Central memory CD8-positive, alpha-beta T cell (primary cell): ENCODE results near the gene FGF1.

Experiments
- ATAC-seq: fragments of 150-1000 bp; cut with Tn5 transposase; replicated peaks from 2 replicates; pipeline ENCODE4 v1.10.0; 2022; ENCODE audit warnings: mild to moderate bottlenecking, moderate FRiP score, moderate number of reproducible peaks; ENCODE audit not compliant: poor library complexity, severe bottlenecking; ENCODE audit errors: extremely low read depth
- DNase-seq, 2 donors: peaks; one replicate each; pipeline ENCODE4 v3.0.0; 2021; ENCODE audit warnings: low spot score in 2 of 2
- H3K27ac Mint-ChIP-seq: one replicate; pipeline ENCODE4 v1.8.0; 2022; ENCODE audit warnings: low read depth, mild to moderate bottlenecking, moderate library complexity, mixed read lengths
- H3K27me3 Mint-ChIP-seq: one replicate; pipeline ENCODE4 v1.8.0; 2022; ENCODE audit warnings: mixed read lengths
- H3K36me3 Mint-ChIP-seq: one replicate; pipeline ENCODE4 v1.8.0; 2022; ENCODE audit warnings: mild to moderate bottlenecking, moderate library complexity, mixed read lengths; ENCODE audit not compliant: insufficient read depth
- H3K4me1 Mint-ChIP-seq: one replicate; pipeline ENCODE4 v1.8.0; 2022; ENCODE audit warnings: mixed read lengths
- H3K4me3 Mint-ChIP-seq: one replicate; pipeline ENCODE4 v1.8.0; 2022; ENCODE audit warnings: mild to moderate bottlenecking, moderate library complexity, mixed read lengths
- H3K9me3 Mint-ChIP-seq: one replicate; pipeline ENCODE4 v1.8.0; 2022; ENCODE audit warnings: mixed read lengths

The FGF1 gene

GRCh38 chr5:142644127-142644526 lies 41.8 kb downstream of the FGF1 start:
- DNase-seq (no peak), ATAC-seq (no peak)
- no peaks in the 10 kb centered on the region for H3K9me3 Mint-ChIP-seq
- no peak overlapping the region for H3K27ac Mint-ChIP-seq
- H3K36me3 Mint-ChIP-seq: no peaks in the 10 kb centered on the region
- no peak overlapping the region for H3K4me3 Mint-ChIP-seq
- H3K4me1 Mint-ChIP-seq: no peaks in the 10 kb centered on the region
- H3K27me3 Mint-ChIP-seq: peaks cover 51% of the 10 kb centered on the region

- Mint-ChIP-seq H3K9me3 (no peaks in the 10 kb centered on the region), H3K4me3 (no peak overlapping the region), H3K27ac (no peak overlapping the region), H3K36me3 (no peaks in the 10 kb centered on the region), H3K27me3 (peaks cover 56% of the 10 kb centered on the region), H3K4me1 (no peaks in the 10 kb centered on the region)
- DNase-seq (no peak), ATAC-seq (no peak)
Observed at GRCh38 chr5:142643634-142644033, 42.3 kb downstream of the FGF1 start.

GRCh38 chr5:142642427-142642826 lies 43.5 kb downstream of the FGF1 start:
- Mint-ChIP-seq H3K4me3 (no peak overlapping the region), H3K36me3 (no peaks in the 10 kb centered on the region), H3K4me1 (no peaks in the 10 kb centered on the region), H3K27ac (no peak overlapping the region), H3K27me3 (peaks cover 68% of the 10 kb centered on the region), H3K9me3 (no peaks in the 10 kb centered on the region)
- ATAC-seq (no peak), DNase-seq (no peak)

- Mint-ChIP-seq H3K4me1 (no peaks in the 10 kb centered on the region), H3K27ac (no peak overlapping the region), H3K27me3 (peaks cover 75% of the 10 kb centered on the region), H3K9me3 (no peaks in the 10 kb centered on the region), H3K36me3 (no peaks in the 10 kb centered on the region), H3K4me3 (no peak overlapping the region)
- DNase-seq (no peak), ATAC-seq (no peak)
Observed at GRCh38 chr5:142641711-142642110, 44.2 kb downstream of the FGF1 start.

- H3K27me3 Mint-ChIP-seq: peaks cover 86% of the 10 kb centered on the region
- no peaks in the 10 kb centered on the region for H3K4me1 Mint-ChIP-seq
Observed at GRCh38 chr5:142640316-142641005, 45.4 kb downstream of the FGF1 start.

GRCh38 chr5:142639455-142639854 lies 46.4 kb downstream of the FGF1 start:
- no peak overlapping the region for H3K27ac Mint-ChIP-seq
- H3K4me3 Mint-ChIP-seq: no peak overlapping the region
- DNase-seq: no peak
- H3K27me3 Mint-ChIP-seq: peaks cover 82% of the 10 kb centered on the region
- ATAC-seq: no peak
- H3K9me3 Mint-ChIP-seq: no peaks in the 10 kb centered on the region
- H3K4me1 Mint-ChIP-seq: no peaks in the 10 kb centered on the region
- H3K36me3 Mint-ChIP-seq: no peaks in the 10 kb centered on the region

More at GRCh38 chr5:142640316-142641005, 45.4 kb downstream of the FGF1 start:
- DNase-seq (no peak), ATAC-seq (no peak)
- Mint-ChIP-seq H3K36me3 (no peaks in the 10 kb centered on the region), H3K27ac (no peak overlapping the region), H3K4me3 (no peak overlapping the region), H3K9me3 (no peaks in the 10 kb centered on the region)

GRCh38 chr5:142637871-142638270 lies 48.0 kb downstream of the FGF1 start:
- H3K36me3 Mint-ChIP-seq: no peaks in the 10 kb centered on the region
- ATAC-seq: no peak
- DNase-seq: no peak
- H3K9me3 Mint-ChIP-seq: no peaks in the 10 kb centered on the region
- H3K27ac Mint-ChIP-seq: no peak overlapping the region
- H3K27me3 Mint-ChIP-seq: peaks cover 83% of the 10 kb centered on the region
- no peak overlapping the region for H3K4me3 Mint-ChIP-seq
- no peaks in the 10 kb centered on the region for H3K4me1 Mint-ChIP-seq

GRCh38 chr5:142636698-142637324 lies 49.1 kb downstream of the FGF1 start:
- H3K27ac Mint-ChIP-seq: no peak overlapping the region
- H3K4me3 Mint-ChIP-seq: no peak overlapping the region
- ATAC-seq: no peak
- H3K27me3 Mint-ChIP-seq: peaks cover 72% of the 10 kb centered on the region
- no peaks in the 10 kb centered on the region for H3K36me3 Mint-ChIP-seq
- H3K9me3 Mint-ChIP-seq: no peaks in the 10 kb centered on the region
- H3K4me1 Mint-ChIP-seq: no peaks in the 10 kb centered on the region
- no peak for DNase-seq

GRCh38 chr5:142636093-142636492 lies 49.8 kb downstream of the FGF1 start:
- ATAC-seq (no peak), DNase-seq (no peak)
- H3K4me1 Mint-ChIP-seq: no peaks in the 10 kb centered on the region
- no peak overlapping the region for H3K27ac Mint-ChIP-seq
- H3K36me3 Mint-ChIP-seq: no peaks in the 10 kb centered on the region
- H3K27me3 Mint-ChIP-seq: peaks cover 68% of the 10 kb centered on the region
- H3K9me3 Mint-ChIP-seq: no peaks in the 10 kb centered on the region
- no peak overlapping the region for H3K4me3 Mint-ChIP-seq

- peaks cover 62% of the 10 kb centered on the region for H3K27me3 Mint-ChIP-seq
Observed at GRCh38 chr5:142634216-142635011, 51.5 kb downstream of the FGF1 start.

GRCh38 chr5:142630927-142631539 lies 54.9 kb downstream of the FGF1 start:
- Mint-ChIP-seq H3K36me3 (no peaks in the 10 kb centered on the region), H3K27ac (no peak overlapping the region), H3K9me3 (no peaks in the 10 kb centered on the region), H3K4me3 (no peak overlapping the region), H3K4me1 (no peaks in the 10 kb centered on the region), H3K27me3 (peaks cover 43% of the 10 kb centered on the region)
- DNase-seq (no peak), ATAC-seq (no peak)

More at GRCh38 chr5:142634216-142635011, 51.5 kb downstream of the FGF1 start:
- ATAC-seq (no peak), DNase-seq (no peak)
- no peaks in the 10 kb centered on the region for H3K4me1 Mint-ChIP-seq
- H3K4me3 Mint-ChIP-seq: no peak overlapping the region
- no peaks in the 10 kb centered on the region for H3K36me3 Mint-ChIP-seq
- no peaks in the 10 kb centered on the region for H3K9me3 Mint-ChIP-seq
- no peak overlapping the region for H3K27ac Mint-ChIP-seq

- Mint-ChIP-seq H3K9me3 (no peaks in the 10 kb centered on the region), H3K4me1 (no peaks in the 10 kb centered on the region), H3K27ac (no peak overlapping the region), H3K36me3 (no peaks in the 10 kb centered on the region), H3K4me3 (no peak overlapping the region), H3K27me3 (peaks cover 46% of the 10 kb centered on the region)
- DNase-seq: no peak
- ATAC-seq: no peak
Observed at GRCh38 chr5:142627383-142628217, 58.3 kb downstream of the FGF1 start.
